ENCODE measurements around the gene TMEM123.
A peak's percentile ranks its signal among the peaks of the same experiment; 100 is the strongest.

DNA sequence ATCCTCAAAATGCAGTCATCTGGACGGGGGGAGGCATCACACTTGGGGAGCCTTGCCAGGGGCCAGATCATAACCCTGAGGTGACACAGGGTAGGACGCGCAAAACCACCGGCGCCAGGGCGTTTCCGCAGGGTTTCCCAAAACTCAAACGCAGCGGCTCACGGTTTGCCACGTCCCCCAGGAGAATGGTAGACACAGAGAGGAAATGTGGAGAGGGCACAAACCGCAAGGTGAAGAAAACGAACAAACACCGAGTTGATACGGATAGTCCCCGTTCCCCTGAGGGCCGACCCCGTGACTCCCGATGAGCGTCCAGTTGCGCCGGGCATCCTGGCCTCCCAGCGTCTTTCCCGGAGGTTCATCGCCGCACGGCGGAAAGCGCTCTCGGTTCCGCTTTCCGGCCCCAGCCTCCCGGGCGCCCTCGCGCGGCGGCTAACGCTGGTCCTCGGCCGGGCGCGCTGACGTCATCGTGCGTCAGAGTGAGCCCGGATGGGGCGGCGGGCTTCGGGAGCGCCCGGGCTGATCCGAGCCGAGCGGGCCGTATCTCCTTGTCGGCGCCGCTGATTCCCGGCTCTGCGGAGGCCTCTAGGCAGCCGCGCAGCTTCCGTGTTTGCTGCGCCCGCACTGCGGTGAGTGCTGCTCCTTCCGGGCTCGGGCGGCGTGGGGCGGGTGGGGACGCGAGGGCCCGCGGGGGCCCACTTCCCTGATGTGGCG is 105.7 kb downstream of the TMEM123 start, which contains the start of gene BIRC2:
- TF ChIP-seq CTCF (IDR thresholded peaks at IDR 0.05) (peak; percentile 28 to 79 (median 78)), POLR2AphosphoS5 (IDR thresholded peaks at IDR 0.05; ENCODE audit: insufficient read depth in 1 of 2, low read depth in 1 of 2) (peak; percentile 64 to 97)
